NCI-H2196 treated with DMSO at 0.1 percent for 48 hours (cell line): ENCODE results near the gene CSTB.

ENCODE experiments used
- DNase-seq: peaks from one replicate; lab custom pipeline; 2025; ENCODE audit not compliant: unreplicated experiment; lab: John Stamatoyannopoulos, UW

The CSTB gene

GRCh38 chr21:43733529-43734071 is 42.5 kb downstream of the CSTB start:
- no peak for DNase-seq

DNA sequence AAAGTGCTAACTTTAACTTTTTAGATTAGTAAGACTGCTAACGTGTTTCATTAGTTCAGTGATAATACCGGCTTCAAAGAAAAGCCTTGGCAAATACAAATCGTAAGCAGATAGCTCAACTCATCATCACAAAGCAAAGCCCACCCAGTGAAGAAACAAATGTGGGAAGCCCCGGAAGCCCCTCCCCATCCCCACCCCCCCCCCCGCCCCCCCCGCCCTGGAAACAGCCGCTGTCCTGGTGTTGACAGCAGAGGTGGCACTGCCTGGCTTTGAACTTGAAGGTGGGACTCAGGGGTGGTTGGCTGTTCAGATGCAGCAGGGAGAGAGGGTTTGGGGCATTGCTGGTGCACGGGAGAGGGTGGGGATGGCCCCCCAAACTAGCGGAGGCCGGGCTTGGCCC is 43.0 kb downstream of the CSTB start:
- DNase-seq = no peak

DNA sequence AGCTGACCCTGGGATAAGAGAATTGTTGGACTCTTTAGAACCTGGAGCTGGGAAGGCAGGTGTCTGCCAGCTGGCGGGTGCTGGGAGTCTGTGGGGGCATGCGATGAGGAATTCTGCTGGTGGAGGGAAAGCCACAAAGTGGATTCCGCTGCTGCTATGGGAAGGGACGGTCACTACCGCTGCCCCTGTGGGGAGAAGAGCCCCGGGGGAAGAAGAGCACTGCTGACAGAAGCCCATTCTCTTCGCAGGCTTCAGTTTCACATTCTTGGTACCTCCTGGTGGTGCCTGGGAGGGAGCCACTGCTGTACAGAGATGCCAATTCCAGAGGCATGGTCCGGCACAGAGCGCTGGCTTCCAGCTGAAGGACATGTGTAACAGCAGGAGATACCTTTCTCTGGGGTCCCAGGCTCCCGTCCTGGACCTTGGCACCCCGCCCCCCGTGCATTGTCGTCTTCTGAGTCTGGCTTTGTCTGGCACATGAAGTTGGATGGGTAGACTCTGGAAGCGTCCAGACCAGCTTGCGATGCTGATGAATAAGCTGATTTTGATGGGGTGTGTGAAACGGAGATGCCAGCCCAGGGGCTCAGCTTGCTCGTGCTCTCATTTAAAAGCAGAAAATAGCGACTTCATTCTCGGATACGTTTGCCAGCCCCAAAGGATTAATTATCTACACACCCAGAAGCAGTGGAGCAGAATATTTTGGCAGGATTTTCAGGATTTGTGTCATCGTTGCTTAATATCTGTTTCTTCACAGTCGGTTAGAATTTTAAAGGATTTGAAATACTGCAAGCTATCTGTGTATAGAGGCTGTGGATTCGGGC is 44.0 kb downstream of the CSTB start:
- DNase-seq = no peak

GRCh38 chr21:43731476-43731875 is 44.6 kb downstream of the CSTB start:
- no peak for DNase-seq

- DNase-seq = peak; percentile 86
Observed at GRCh38 chr21:43728467-43729390, 47.4 kb downstream of the CSTB start.

GRCh38 chr21:43728154-43728466 is 48.0 kb downstream of the CSTB start:
- no peak for DNase-seq

DNA sequence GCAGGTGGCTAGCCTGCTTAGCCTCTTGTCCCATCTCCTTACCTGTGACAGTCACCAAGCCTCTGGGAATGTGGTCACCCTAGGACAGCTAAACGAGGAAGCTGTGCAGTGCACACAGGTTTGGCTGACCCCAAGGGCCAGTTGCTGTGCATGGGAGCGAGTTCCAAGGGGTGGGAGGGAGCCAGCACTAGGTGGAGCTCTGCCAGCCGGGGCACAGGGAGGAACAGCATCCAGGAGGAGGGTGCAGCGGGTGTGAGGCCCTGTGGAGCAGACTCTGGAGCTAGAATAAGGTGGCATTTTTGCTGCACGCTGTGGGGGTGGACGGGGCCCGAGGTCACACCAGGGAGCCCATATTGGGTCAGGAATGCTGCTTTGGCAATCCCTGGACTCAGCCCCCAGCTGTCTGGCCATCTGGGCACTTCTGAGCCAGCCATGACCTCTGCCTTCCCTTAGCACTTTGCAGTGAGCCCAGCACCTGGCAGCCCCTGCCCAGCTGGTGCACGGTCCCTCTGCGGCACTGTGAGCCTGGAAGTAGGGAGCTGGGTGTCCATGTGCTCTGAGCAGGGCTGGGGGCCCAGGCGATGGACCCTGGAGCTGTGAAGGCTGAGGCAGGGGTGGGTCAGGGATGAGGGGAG is 48.5 kb downstream of the CSTB start:
- peak; percentile 15 for DNase-seq

DNA sequence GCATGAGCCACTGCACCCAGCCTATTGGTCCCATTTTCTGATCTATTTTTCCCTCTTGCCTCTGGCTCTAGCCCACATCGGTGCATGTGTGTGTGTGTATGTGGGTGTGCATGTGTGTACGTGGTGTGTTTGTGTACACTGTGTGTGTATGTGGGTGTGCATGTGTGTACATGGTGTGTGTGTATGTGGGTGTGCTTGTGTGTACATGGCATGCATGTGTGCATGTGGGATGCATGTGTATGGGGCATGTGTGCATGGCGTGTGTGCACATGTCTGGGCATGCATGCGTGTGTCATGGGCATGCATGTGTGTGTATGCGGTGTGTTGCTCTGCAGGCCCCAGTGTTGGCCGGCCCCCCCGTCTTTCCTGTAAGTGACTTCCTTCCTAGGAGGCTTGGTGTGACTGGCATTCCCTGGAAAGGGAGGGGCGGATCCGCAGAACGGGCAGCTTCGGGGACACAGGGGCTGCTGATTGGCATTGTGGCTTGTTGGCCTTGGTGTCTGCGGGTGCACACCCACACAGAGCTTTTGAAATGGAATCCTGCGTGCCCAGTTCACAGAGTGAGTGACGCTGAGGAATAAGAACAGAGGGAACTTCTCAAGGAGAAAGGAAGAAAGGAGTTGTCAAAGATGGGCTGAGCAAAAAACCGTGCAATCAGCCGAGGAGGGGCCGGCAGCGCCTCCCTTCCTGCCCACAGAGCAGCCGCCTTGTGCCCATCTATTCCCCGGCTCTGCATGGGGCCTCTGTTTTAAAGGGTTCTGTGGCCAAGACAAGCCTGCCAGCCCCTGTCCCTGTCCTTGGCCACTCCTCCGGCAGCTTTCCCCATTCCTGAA is 49.2 kb downstream of the CSTB start:
- no peak for DNase-seq
